Measurements from ENCODE around the gene CPEB1.

The CPEB1 gene

GRCh38 chr15:82580713-82581112, 66.5 kb downstream of the CPEB1 start:
- no peak for DNase-seq

GRCh38 chr15:82575335-82575734, 71.8 kb downstream of the CPEB1 start:
- DNase-seq: no peak

GRCh38 chr15:82572986-82573385, 74.2 kb downstream of the CPEB1 start:
- no peak for DNase-seq

- DNase-seq: no peak
Observed at GRCh38 chr15:82572311-82572710, 74.9 kb downstream of the CPEB1 start.

GRCh38 chr15:82571722-82572222, 75.4 kb downstream of the CPEB1 start:
- no peak for DNase-seq

- DNase-seq: no peak
Observed at GRCh38 chr15:82570721-82571508, 76.2 kb downstream of the CPEB1 start.

- DNase-seq: no peak
Observed at GRCh38 chr15:82569834-82570233, 77.3 kb downstream of the CPEB1 start.

GRCh38 chr15:82568986-82569385, 78.2 kb downstream of the CPEB1 start:
- DNase-seq: no peak

- no peak for DNase-seq
Observed at GRCh38 chr15:82567661-82568060, 79.5 kb downstream of the CPEB1 start.

- no peak for DNase-seq
Observed at GRCh38 chr15:82566690-82567089, 80.5 kb downstream of the CPEB1 start.

GRCh38 chr15:82558502-82558901, 88.7 kb downstream of the CPEB1 start:
- DNase-seq: no peak

GRCh38 chr15:82556315-82557035, 90.7 kb downstream of the CPEB1 start:
- DNase-seq: no peak

- no peak for DNase-seq
Observed at GRCh38 chr15:82554849-82555248, 92.3 kb downstream of the CPEB1 start.

GRCh38 chr15:82554351-82554750, 92.8 kb downstream of the CPEB1 start:
- DNase-seq: no peak

- no peak for DNase-seq
Observed at GRCh38 chr15:82553846-82554245, 93.3 kb downstream of the CPEB1 start.

GRCh38 chr15:82552861-82553260, 94.3 kb downstream of the CPEB1 start:
- no peak for DNase-seq

GRCh38 chr15:82551646-82552247, 95.4 kb downstream of the CPEB1 start:
- DNase-seq: no peak

GRCh38 chr15:82549199-82549665, 97.9 kb downstream of the CPEB1 start:
- no peak for DNase-seq

- DNase-seq: no peak
Observed at GRCh38 chr15:82548700-82549099, 98.5 kb downstream of the CPEB1 start.

- no peak for DNase-seq
Observed at GRCh38 chr15:82545478-82545877, 101.7 kb downstream of the CPEB1 start.

GRCh38 chr15:82545002-82545401, 102.2 kb downstream of the CPEB1 start:
- DNase-seq: no peak

GRCh38 chr15:82544431-82544830, 102.7 kb downstream of the CPEB1 start:
- DNase-seq: no peak

GRCh38 chr15:82543160-82543559, 104.0 kb downstream of the CPEB1 start:
- DNase-seq: no peak

GRCh38 chr15:82540984-82541431, 106.2 kb downstream of the CPEB1 start:
- no peak for DNase-seq
